Retinal pigment epithelial cell (primary cell): ENCODE measurements around the gene PAX5.

ENCODE experiments used
- DNase-seq: peaks from one replicate; pipeline ENCODE4 v3.0.0-alpha.2; 2010; ENCODE audit warnings: low read depth
- H3K4me3 ChIP-seq: 2 replicates; pipeline ENCODE4 v1.5.1; 2011; ENCODE audit warnings: mild to moderate bottlenecking, low read length, control low read depth, moderate library complexity
- CTCF ChIP-seq: conservative IDR thresholded peaks from 2 replicates; pipeline ENCODE4 v1.5.1; 2011; ENCODE audit warnings: low read depth, low read length, control low read depth, inconsistent platforms

Gene PAX5

GRCh38 chr9:37011530-37011929, 22.5 kb downstream of the PAX5 start:
- H3K4me3 ChIP-seq = no peak overlapping the region
- no peak for TF ChIP-seq CTCF
- DNase-seq = no peak

GRCh38 chr9:37010976-37011375, 23.1 kb downstream of the PAX5 start:
- no peak for TF ChIP-seq CTCF
- DNase-seq = no peak
- H3K4me3 ChIP-seq = no peak overlapping the region

GRCh38 chr9:37010180-37010579, 23.9 kb downstream of the PAX5 start:
- H3K4me3 ChIP-seq = no peak overlapping the region
- no peak for TF ChIP-seq CTCF
- DNase-seq = no peak

- TF ChIP-seq CTCF = no peak
- DNase-seq = no peak
- H3K4me3 ChIP-seq = no peak overlapping the region
Observed at GRCh38 chr9:37007295-37007694, 26.8 kb downstream of the PAX5 start.

GRCh38 chr9:37005517-37006140, 28.4 kb downstream of the PAX5 start:
- TF ChIP-seq CTCF = no peak
- no peak overlapping the region for H3K4me3 ChIP-seq
- DNase-seq = no peak

- DNase-seq = no peak
- no peak for TF ChIP-seq CTCF
- H3K4me3 ChIP-seq = no peak overlapping the region
Observed at GRCh38 chr9:37004424-37004935, 29.6 kb downstream of the PAX5 start.

- TF ChIP-seq CTCF = no peak
- no peak overlapping the region for H3K4me3 ChIP-seq
- no peak for DNase-seq
Observed at GRCh38 chr9:37002413-37003217, 31.5 kb downstream of the PAX5 start.
